Fibroblast of pulmonary artery (primary cell): Measurements from ENCODE around the gene NUDT9.
"Not testable (repeated sequence)": the region's sequence is repeated elsewhere in the genome, so short reads cannot be mapped to it uniquely, and the experiment has no call there.

Experiments used
- DNase-seq: peaks from one replicate; pipeline ENCODE4 v3.0.0-alpha.2; 2010; ENCODE audit warnings: low read depth
- H3K4me3 ChIP-seq: replicated peaks from 2 replicates; pipeline ENCODE4 v1.5.1; 2011; ENCODE audit warnings: low read depth, mild to moderate bottlenecking, control low read depth, low read length, moderate library complexity
- CTCF ChIP-seq: IDR thresholded peaks from 2 replicates; pipeline ENCODE4 v1.5.1; 2011; ENCODE audit warnings: mild to moderate bottlenecking, control low read depth, low read length, inconsistent platforms; ENCODE audit errors: missing control alignments

The NUDT9 gene

GRCh38 chr4:87444741-87445140, 22.4 kb downstream of the NUDT9 start:
- DNase-seq = no peak
- H3K4me3 ChIP-seq = no peak overlapping the region
- TF ChIP-seq CTCF = no peak

GRCh38 chr4:87445964-87446363, 23.6 kb downstream of the NUDT9 start:
- H3K4me3 ChIP-seq = no peak overlapping the region
- TF ChIP-seq CTCF = no peak
- peak; percentile 12 for DNase-seq

- not testable (repeated sequence) for DNase-seq, H3K4me3 ChIP-seq
These were observed 24.0 kb downstream of the NUDT9 start for GRCh38 chr4:87446375-87446774.

- no peak for DNase-seq
- TF ChIP-seq CTCF = peak; percentile 7
- no peak overlapping the region for H3K4me3 ChIP-seq
These were observed 29.2 kb downstream of the NUDT9 start for GRCh38 chr4:87451537-87451936.

GRCh38 chr4:87458913-87459312, 36.5 kb downstream of the NUDT9 start:
- no peak for TF ChIP-seq CTCF
- H3K4me3 ChIP-seq = no peak overlapping the region
- DNase-seq = no peak

GRCh38 chr4:87461281-87461700, 38.9 kb downstream of the NUDT9 start:
- peak; percentile 22 for DNase-seq
- H3K4me3 ChIP-seq = no peak overlapping the region
- no peak for TF ChIP-seq CTCF

GRCh38 chr4:87462102-87462501, 39.7 kb downstream of the NUDT9 start:
- DNase-seq = no peak
- TF ChIP-seq CTCF = no peak

GRCh38 chr4:87465739-87466366, 43.5 kb downstream of the NUDT9 start:
- no peak overlapping the region for H3K4me3 ChIP-seq
- TF ChIP-seq CTCF = peak; percentile 58
- DNase-seq = peak; percentile 75

More at GRCh38 chr4:87462102-87462501, 39.7 kb downstream of the NUDT9 start:
- H3K4me3 ChIP-seq = no peak overlapping the region
